ENCODE data around the gene MPZL3.

DNA sequence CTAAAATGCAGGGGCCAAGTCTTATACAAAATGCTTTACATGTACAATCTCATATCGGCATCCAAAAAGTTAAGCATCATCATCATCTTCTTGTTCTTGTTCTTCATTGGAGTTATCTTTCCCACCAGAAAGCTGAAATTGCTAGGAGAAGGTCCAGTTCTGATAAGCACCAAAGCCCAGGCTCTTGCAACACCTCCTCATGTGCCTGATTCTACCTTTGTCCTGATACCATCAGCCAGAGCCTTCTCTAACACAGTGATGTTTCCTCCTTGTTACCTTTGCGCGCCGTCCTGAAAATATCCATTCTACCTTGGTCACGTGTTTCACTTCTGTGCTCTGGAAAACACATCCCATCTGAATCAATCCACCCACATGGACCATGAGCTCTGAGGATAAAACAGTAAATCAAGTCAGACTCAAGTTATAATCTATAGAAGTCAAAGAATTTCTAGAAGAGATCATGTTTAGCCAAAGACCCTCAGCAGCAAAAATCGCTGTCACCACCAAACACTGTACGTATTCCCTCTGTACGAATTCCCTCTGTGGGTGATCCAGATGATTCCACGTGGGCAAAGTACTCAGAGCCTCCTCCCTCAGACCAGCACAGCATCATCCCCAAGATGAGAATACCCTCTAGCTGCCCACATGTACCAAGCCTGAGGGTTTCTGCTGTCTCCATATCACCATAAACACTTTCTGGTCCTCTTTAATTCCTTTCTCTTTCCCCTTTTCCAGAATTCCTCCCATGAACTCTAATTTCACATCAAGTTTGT is 46.4 kb downstream of the MPZL3 start:
- TF ChIP-seq, protein P1, sequence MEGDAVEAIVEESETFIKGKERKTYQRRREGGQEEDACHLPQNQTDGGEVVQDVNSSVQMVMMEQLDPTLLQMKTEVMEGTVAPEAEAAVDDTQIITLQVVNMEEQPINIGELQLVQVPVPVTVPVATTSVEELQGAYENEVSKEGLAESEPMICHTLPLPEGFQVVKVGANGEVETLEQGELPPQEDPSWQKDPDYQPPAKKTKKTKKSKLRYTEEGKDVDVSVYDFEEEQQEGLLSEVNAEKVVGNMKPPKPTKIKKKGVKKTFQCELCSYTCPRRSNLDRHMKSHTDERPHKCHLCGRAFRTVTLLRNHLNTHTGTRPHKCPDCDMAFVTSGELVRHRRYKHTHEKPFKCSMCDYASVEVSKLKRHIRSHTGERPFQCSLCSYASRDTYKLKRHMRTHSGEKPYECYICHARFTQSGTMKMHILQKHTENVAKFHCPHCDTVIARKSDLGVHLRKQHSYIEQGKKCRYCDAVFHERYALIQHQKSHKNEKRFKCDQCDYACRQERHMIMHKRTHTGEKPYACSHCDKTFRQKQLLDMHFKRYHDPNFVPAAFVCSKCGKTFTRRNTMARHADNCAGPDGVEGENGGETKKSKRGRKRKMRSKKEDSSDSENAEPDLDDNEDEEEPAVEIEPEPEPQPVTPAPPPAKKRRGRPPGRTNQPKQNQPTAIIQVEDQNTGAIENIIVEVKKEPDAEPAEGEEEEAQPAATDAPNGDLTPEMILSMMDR (IDR thresholded peaks at IDR 0.05; ENCODE audit: insufficient read depth, low read depth, low read length): no peak
- TF ChIP-seq EZH2 (IDR thresholded peaks at IDR 0.05; ENCODE audit: insufficient read depth, low read length): no peak

All from astrocyte (in vitro differentiated cells and primary cell).